Nephron progenitor cell (in vitro differentiated cells): ENCODE results near the gene KCNB1.

Experiments used
- DNase-seq: peaks from one replicate; pipeline ENCODE4 v3.0.0; 2021
- H3K27ac Mint-ChIP-seq: 2 replicates; pipeline ENCODE4 v1.8.0; 2021; ENCODE audit warnings: mild to moderate bottlenecking, moderate library complexity, mixed read lengths
- H3K27me3 Mint-ChIP-seq: 2 replicates; pipeline ENCODE4 v1.8.0; 2021; ENCODE audit warnings: mild to moderate bottlenecking, low read depth, mixed read lengths; ENCODE audit not compliant: poor library complexity
- H3K36me3 Mint-ChIP-seq: 2 replicates; pipeline ENCODE4 v1.8.0; 2021; ENCODE audit warnings: low read depth, mixed read lengths
- H3K4me1 Mint-ChIP-seq: 2 replicates; pipeline ENCODE4 v1.8.0; 2021; ENCODE audit warnings: mixed read lengths
- H3K4me3 Mint-ChIP-seq: 2 replicates; pipeline ENCODE4 v1.8.0; 2021; ENCODE audit warnings: mild to moderate bottlenecking, moderate library complexity, mixed read lengths
- H3K9me3 Mint-ChIP-seq: 2 replicates; pipeline ENCODE4 v1.8.0; 2021; ENCODE audit warnings: mild to moderate bottlenecking, moderate library complexity, mixed read lengths
- TF ChIP-seq, protein P1 (sequence below): fragments of 200-600 bp; sonication (generic); IDR thresholded peaks from 2 replicates; pipeline ENCODE4 v1.5.0; 2021; ENCODE audit warnings: antibody characterized with exemption

KCNB1 gene

DNA sequence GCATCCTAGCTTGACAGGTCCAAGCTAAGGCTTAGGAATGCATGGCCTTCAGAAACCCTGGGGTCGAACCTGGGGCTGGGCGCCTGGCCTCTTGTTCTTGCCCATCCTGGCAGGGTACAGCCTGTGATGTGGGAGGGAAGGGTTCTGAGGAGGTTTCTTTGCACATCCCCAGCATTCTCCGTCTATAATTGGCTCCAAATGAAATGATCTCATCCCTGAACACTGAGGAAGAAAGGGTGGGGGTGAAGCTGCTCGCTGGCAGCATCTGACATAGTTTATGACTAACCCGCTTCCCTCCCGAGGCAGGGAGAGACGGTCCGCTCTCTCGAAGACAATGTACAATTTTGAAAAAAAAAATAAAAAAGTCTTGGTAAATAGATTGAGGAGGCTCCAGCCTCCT is 137.5 kb downstream of the KCNB1 start:
- Mint-ChIP-seq H3K36me3 (no peaks in the 10 kb centered on the region), H3K4me3 (no peak overlapping the region), H3K27ac (no peak overlapping the region), H3K9me3 (no peaks in the 10 kb centered on the region), H3K27me3 (peaks cover 20% of the 10 kb centered on the region), H3K4me1 (peaks cover 19% of the 10 kb centered on the region)
- TF ChIP-seq, protein P1, sequence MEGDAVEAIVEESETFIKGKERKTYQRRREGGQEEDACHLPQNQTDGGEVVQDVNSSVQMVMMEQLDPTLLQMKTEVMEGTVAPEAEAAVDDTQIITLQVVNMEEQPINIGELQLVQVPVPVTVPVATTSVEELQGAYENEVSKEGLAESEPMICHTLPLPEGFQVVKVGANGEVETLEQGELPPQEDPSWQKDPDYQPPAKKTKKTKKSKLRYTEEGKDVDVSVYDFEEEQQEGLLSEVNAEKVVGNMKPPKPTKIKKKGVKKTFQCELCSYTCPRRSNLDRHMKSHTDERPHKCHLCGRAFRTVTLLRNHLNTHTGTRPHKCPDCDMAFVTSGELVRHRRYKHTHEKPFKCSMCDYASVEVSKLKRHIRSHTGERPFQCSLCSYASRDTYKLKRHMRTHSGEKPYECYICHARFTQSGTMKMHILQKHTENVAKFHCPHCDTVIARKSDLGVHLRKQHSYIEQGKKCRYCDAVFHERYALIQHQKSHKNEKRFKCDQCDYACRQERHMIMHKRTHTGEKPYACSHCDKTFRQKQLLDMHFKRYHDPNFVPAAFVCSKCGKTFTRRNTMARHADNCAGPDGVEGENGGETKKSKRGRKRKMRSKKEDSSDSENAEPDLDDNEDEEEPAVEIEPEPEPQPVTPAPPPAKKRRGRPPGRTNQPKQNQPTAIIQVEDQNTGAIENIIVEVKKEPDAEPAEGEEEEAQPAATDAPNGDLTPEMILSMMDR, result no peak
- DNase-seq, result no peak

DNA sequence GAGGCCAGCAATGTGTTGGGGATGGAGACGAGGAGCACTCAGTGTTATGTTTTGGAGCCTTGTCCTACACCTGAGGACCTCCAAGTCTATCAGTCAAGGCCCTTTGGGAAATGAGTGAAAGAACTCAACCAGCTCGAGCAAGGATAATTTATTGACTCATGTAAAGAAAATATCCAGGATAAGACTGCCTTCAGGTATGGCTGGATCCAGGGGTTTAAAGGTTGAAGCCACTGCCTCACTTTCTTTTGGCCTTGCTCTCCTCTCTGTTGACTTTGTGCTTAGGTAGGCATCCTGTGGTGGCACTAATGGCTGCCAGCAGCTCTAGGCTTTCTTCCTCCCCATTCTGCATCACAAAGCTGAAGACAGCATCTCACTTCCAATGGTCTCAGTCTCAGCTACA is 138.3 kb downstream of the KCNB1 start:
- H3K27ac Mint-ChIP-seq, result no peak overlapping the region

DNA sequence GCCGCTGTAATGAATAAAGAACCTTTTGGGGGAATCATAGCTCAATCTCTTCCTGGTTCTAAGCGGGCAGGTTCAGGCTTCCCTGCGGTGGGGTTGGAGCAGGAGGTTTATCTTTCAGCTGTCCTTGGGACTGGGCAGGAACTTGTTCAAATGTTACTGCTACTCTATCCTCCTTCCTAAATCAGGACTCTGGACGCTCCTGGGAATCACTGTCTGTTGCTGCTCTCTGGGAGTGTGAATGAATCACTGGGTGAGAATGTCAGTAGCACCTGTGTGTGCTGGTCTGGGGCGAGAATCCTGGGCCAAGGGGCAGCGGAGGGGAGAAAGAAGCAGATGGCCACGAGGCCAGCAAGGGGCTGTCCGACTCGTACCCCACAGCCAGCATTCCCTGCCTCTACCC is 139.2 kb downstream of the KCNB1 start:
- Mint-ChIP-seq H3K36me3 (no peaks in the 10 kb centered on the region), H3K27me3 (peaks cover 21% of the 10 kb centered on the region), H3K27ac (no peak overlapping the region), H3K4me3 (no peak overlapping the region), H3K4me1 (peaks cover 19% of the 10 kb centered on the region), H3K9me3 (no peaks in the 10 kb centered on the region)
- TF ChIP-seq, protein P1, result no peak
- DNase-seq, result no peak

More for the DNA sequence above, 138.3 kb downstream of the KCNB1 start:
- TF ChIP-seq, protein P1, result no peak
- Mint-ChIP-seq H3K4me1 (peaks cover 19% of the 10 kb centered on the region), H3K9me3 (no peaks in the 10 kb centered on the region), H3K36me3 (no peaks in the 10 kb centered on the region), H3K27me3 (peaks cover 21% of the 10 kb centered on the region), H3K4me3 (no peak overlapping the region)
- DNase-seq, result no peak

DNA sequence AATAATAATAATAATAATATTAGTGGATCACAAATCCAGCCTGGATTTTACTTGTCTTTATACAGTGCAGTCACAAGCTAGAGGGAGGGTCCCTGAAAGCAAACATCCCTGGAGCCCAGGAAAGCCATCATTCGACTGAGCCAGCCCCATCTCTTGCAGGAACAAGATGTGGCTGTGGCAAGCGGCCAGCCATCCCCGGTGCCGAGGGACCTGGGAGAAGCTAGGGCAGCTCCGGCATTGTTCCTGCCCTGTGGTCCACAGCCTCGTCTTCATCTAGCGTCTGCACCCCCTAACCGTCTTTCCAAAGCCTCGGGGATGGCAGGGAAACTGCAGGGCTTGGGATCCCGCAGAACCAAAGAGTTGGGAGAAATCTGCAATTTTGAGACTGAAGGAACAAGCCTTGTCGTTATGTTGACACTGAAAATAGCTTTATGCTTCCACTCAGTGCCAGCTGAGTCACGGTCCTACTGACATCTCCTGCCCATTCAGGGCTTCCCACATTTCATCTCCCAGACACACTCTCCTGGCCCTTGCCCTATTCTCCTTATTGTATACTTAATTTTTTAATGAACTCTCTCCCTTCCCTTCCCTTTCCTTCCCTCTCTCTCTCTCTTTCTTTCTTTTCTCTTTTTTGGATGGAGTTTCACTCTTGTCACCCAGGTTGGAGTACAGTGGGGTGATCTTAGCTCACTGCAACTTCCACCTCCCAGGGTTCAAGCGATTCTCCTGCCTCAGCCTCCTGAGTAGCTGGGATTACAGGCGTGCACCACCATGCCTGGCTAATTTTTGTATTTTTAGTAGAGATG is 142.1 kb downstream of the KCNB1 start:
- DNase-seq, result no peak
- Mint-ChIP-seq H3K4me3 (no peak overlapping the region), H3K36me3 (no peaks in the 10 kb centered on the region), H3K9me3 (no peaks in the 10 kb centered on the region), H3K27ac (no peak overlapping the region), H3K27me3 (peaks cover 29% of the 10 kb centered on the region), H3K4me1 (peaks cover 9% of the 10 kb centered on the region)
- TF ChIP-seq, protein P1, result no peak

DNA sequence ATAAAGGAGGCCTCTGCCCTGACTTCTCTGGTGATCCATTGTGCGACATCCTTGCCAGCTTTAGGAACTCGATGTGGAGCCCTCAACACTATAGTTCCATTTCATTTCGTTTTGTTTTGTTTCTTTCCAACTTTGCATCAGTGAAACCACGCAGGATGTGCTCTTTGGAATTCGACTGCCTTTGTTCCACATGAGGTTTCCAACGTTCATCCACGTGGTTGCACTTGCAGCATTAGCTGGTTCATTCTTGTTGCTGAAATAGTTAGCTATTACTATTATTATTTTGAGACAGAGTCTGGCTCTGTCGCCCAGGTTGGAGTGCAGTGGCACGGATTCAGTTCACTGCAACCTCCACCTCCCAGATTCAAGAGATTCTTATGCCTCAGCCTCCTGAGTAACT is 143.3 kb downstream of the KCNB1 start:
- H3K36me3 Mint-ChIP-seq, result no peaks in the 10 kb centered on the region
- peaks cover 32% of the 10 kb centered on the region for H3K27me3 Mint-ChIP-seq
- H3K27ac Mint-ChIP-seq, result peak overlapping the region; percentile 52
- H3K4me3 Mint-ChIP-seq, result no peak overlapping the region
- DNase-seq, result no peak
- H3K9me3 Mint-ChIP-seq, result no peaks in the 10 kb centered on the region
- peaks cover 6% of the 10 kb centered on the region for H3K4me1 Mint-ChIP-seq
- TF ChIP-seq, protein P1, result no peak

DNA sequence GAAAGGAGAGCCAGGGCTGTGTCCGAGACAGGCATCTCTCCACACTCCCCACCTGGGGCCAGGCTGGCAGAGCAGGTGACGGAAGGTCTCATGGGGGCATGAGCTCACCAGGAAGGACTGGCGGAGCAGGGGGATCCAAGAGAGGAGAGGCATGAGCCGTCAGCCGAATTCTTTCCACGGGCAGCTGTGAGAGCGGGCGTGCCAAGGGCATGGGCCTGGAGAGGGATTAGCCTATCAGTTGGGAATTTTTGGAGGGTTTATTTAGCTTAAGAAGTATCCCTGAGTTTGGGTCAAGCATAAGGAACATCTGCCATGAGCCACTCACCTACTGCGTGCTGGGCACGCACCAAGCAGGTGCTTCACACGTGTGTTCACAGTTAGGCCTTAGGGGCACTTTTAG is 144.4 kb downstream of the KCNB1 start:
- Mint-ChIP-seq H3K27ac (no peak overlapping the region), H3K9me3 (no peaks in the 10 kb centered on the region), H3K36me3 (no peaks in the 10 kb centered on the region), H3K27me3 (peaks cover 29% of the 10 kb centered on the region), H3K4me3 (no peak overlapping the region), H3K4me1 (peaks cover 2% of the 10 kb centered on the region)
- TF ChIP-seq, protein P1, result no peak
- DNase-seq, result no peak
